Tibial nerve (tissue), 4 donors: ENCODE measurements around the gene PLCB1.

Experiments used
- EP300 ChIP-seq, 2 donors: sonication (generic); formaldehyde crosslinking; IDR thresholded peaks; one replicate each; pipeline ENCODE4 v1.6.1; 2017; ENCODE audit warnings: antibody characterized with exemption in 2 of 2, mild to moderate bottlenecking in 1 of 2
- TF ChIP-seq, protein P1 (sequence below), 5 experiments: fragments of 200-600 bp in 3 of 5; fragments of 450-650 bp in 2 of 5; sonication (generic) in 3 of 5; IDR thresholded peaks; one replicate each; pipeline ENCODE4 v1.5.1; 2016 to 2019; ENCODE audit warnings: antibody characterized with exemption in 5 of 5, mild to moderate bottlenecking in 3 of 5, moderate library complexity in 2 of 5

DNA sequence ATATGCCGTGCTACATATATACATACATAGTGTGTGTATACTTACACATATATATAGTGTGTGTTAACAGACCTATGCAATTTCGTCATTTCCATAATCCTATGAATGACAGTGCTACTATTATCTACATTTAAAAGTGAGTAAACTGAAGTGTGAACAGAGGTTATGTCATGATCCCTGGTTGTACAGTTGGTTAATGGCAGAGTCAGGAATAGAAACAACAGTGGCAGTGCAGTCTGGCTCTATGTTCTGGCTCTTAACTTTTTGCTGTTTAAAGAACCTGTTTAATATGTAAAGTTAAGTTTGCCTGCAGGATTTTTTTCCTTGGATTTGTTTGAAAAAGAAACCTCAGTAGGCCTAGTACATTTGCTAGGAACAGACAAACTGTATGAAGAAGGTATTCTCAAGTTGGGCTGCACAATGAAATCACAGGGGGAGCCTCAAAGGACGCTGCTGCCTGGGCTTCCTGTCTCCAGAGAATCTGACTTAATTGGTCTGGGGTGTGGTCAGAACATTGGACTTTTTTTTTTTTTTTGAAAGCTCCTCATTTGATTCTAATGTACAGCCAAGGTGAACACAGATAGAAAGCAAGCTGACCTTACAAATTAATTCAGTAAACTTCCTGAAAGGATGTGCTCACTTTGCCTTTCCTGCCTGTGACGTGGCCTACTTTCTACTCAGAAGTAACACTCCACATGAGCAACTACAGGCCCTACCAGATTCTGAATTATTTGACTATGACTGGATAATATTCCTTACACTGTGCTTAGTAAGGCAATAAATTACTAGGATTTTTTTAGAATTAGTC is 29.4 kb downstream of the PLCB1 start:
- TF ChIP-seq, protein P1, sequence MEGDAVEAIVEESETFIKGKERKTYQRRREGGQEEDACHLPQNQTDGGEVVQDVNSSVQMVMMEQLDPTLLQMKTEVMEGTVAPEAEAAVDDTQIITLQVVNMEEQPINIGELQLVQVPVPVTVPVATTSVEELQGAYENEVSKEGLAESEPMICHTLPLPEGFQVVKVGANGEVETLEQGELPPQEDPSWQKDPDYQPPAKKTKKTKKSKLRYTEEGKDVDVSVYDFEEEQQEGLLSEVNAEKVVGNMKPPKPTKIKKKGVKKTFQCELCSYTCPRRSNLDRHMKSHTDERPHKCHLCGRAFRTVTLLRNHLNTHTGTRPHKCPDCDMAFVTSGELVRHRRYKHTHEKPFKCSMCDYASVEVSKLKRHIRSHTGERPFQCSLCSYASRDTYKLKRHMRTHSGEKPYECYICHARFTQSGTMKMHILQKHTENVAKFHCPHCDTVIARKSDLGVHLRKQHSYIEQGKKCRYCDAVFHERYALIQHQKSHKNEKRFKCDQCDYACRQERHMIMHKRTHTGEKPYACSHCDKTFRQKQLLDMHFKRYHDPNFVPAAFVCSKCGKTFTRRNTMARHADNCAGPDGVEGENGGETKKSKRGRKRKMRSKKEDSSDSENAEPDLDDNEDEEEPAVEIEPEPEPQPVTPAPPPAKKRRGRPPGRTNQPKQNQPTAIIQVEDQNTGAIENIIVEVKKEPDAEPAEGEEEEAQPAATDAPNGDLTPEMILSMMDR (IDR thresholded peaks at IDR 0.05) = no peak
- no peak for TF ChIP-seq EP300 (IDR thresholded peaks at IDR 0.05)
